WTC11 (cell line): Measurements from ENCODE around the gene PCSK5. TPM values are rescaled to one million over a fixed set of nuclear protein-coding genes. Genes with fewer than 3 reads are reported as not detected.

Experiments used
- ATAC-seq: fragments of 200-7000 bp; cut with Tn5 transposase; 2 replicates; pipeline ENCODE4 v1.10.0; 2021; ENCODE audit warnings: mild to moderate bottlenecking, moderate library complexity
- CTCF ChIA-PET: fragments of 300-600 bp; sonication (Branson Sonifier 250); formaldehyde crosslinking; loops from one replicate; lab custom pipeline; 2021; ENCODE audit warnings: antibody characterized with exemption; lab: Charles Lee
- POLR2A ChIA-PET: fragments of 350-600 bp; sonication (Branson Sonifier 250); formaldehyde crosslinking; loops from one replicate; lab custom pipeline; 2021; ENCODE audit warnings: antibody characterized with exemption; lab: Charles Lee
- DNase-seq: peaks from one replicate; pipeline ENCODE4 v3.0.0; 2021; ENCODE audit warnings: low spot score
- H3K27ac Mint-ChIP-seq: 2 replicates; pipeline ENCODE4 v1.8.0; 2021; ENCODE audit warnings: mixed read lengths
- H3K27me3 Mint-ChIP-seq: 2 replicates; pipeline ENCODE4 v1.8.0; 2021; ENCODE audit warnings: low read depth, mild to moderate bottlenecking, moderate library complexity, mixed read lengths
- H3K36me3 Mint-ChIP-seq: 2 replicates; pipeline ENCODE4 v1.8.0; 2021; ENCODE audit warnings: mixed read lengths
- H3K4me1 Mint-ChIP-seq: 2 replicates; pipeline ENCODE4 v1.8.0; 2022; ENCODE audit warnings: mixed read lengths
- H3K4me3 Mint-ChIP-seq: 2 replicates; pipeline ENCODE4 v1.8.0; 2021; ENCODE audit warnings: mild to moderate bottlenecking, moderate library complexity, mixed read lengths
- H3K9me3 Mint-ChIP-seq: 2 replicates; pipeline ENCODE4 v1.8.0; 2021; ENCODE audit warnings: mixed read lengths
- ATF6 ChIP-seq: sonication (generic); formaldehyde crosslinking; IDR thresholded peaks from 2 replicates; pipeline ENCODE4 v1.8.1; 2023; ENCODE audit warnings: mild to moderate bottlenecking, missing genetic modification reagents
- CDX4 ChIP-seq: fragments of 250-450 bp; sonication (Bioruptor Pico); IDR thresholded peaks from 2 replicates; pipeline ENCODE4 v1.9.0; 2021; ENCODE audit warnings: moderate library complexity, mild to moderate bottlenecking, inconsistent platforms, borderline replicate concordance
- CTCF ChIP-seq: fragments of 200-600 bp; IDR thresholded peaks from 2 replicates; pipeline ENCODE4 v1.8.0; 2022; ENCODE audit warnings: antibody characterized with exemption
- E2F5 ChIP-seq: sonication (generic); formaldehyde crosslinking; IDR thresholded peaks from 2 replicates; pipeline ENCODE4 v1.8.1; 2022; ENCODE audit warnings: mild to moderate bottlenecking, moderate library complexity, missing genetic modification reagents
- ESRRA ChIP-seq: sonication (generic); formaldehyde crosslinking; IDR thresholded peaks from 2 replicates; pipeline ENCODE4 v1.8.1; 2022; ENCODE audit warnings: mild to moderate bottlenecking, missing genetic modification reagents, borderline replicate concordance
- FOXJ3 ChIP-seq: sonication (generic); formaldehyde crosslinking; IDR thresholded peaks from 2 replicates; pipeline ENCODE4 v1.9.0; 2021; ENCODE audit warnings: missing genetic modification reagents, mild to moderate bottlenecking, borderline replicate concordance
- GABPB1 ChIP-seq: sonication (generic); formaldehyde crosslinking; IDR thresholded peaks from 2 replicates; pipeline ENCODE4 v1.8.1; 2023; ENCODE audit warnings: mild to moderate bottlenecking, missing genetic modification reagents
- IRF2 ChIP-seq: sonication (generic); formaldehyde crosslinking; IDR thresholded peaks from 2 replicates; pipeline ENCODE4 v1.8.0; 2022; ENCODE audit warnings: low read depth, missing genetic modification reagents, borderline replicate concordance
- NR3C1 ChIP-seq: sonication (generic); formaldehyde crosslinking; conservative IDR thresholded peaks from 2 replicates; pipeline ENCODE4 v1.8.1; 2023; ENCODE audit warnings: low read depth, mild to moderate bottlenecking, missing genetic modification reagents
- PRDM15 ChIP-seq: sonication (generic); formaldehyde crosslinking; IDR thresholded peaks from 2 replicates; pipeline ENCODE4 v1.8.0; 2022; ENCODE audit warnings: missing genetic modification reagents
- PREB ChIP-seq: sonication (generic); formaldehyde crosslinking; IDR thresholded peaks from 2 replicates; pipeline ENCODE4 v1.8.1; 2022; ENCODE audit warnings: mild to moderate bottlenecking, missing genetic modification reagents, moderate library complexity, borderline replicate concordance
- SMAD3 ChIP-seq: sonication (generic); formaldehyde crosslinking; IDR thresholded peaks from 2 replicates; pipeline ENCODE4 v1.8.0; 2022; ENCODE audit warnings: missing genetic modification reagents, mild to moderate bottlenecking, borderline replicate concordance
- SOX15 ChIP-seq: fragments of 250-450 bp; sonication (Bioruptor Pico); IDR thresholded peaks from 2 replicates; pipeline ENCODE4 v1.9.0; 2021; ENCODE audit warnings: mild to moderate bottlenecking
- STAT6 ChIP-seq: sonication (generic); formaldehyde crosslinking; conservative IDR thresholded peaks from 2 replicates; pipeline ENCODE4 v1.8.1; 2023; ENCODE audit warnings: mild to moderate bottlenecking, low read depth, missing genetic modification reagents, moderate library complexity
- TCF7 ChIP-seq: sonication (generic); formaldehyde crosslinking; IDR thresholded peaks from 2 replicates; pipeline ENCODE4 v1.8.0; 2022; ENCODE audit warnings: mild to moderate bottlenecking, low read depth, missing genetic modification reagents, moderate library complexity
- ZNF138 ChIP-seq: sonication (generic); formaldehyde crosslinking; conservative IDR thresholded peaks from 2 replicates; pipeline ENCODE4 v1.8.1; 2022; ENCODE audit warnings: mild to moderate bottlenecking, moderate library complexity, missing genetic modification reagents
- ZNF232 ChIP-seq: sonication (generic); formaldehyde crosslinking; IDR thresholded peaks from 2 replicates; pipeline ENCODE4 v1.8.0; 2022; ENCODE audit warnings: mild to moderate bottlenecking, missing genetic modification reagents
- ZNF263 ChIP-seq: sonication (generic); formaldehyde crosslinking; IDR thresholded peaks from 2 replicates; pipeline ENCODE4 v1.8.1; 2022; ENCODE audit warnings: low read depth, mild to moderate bottlenecking, moderate library complexity, missing genetic modification reagents
- ZNF396 ChIP-seq: fragments of 250-450 bp; sonication (Bioruptor Pico); IDR thresholded peaks from 2 replicates; pipeline ENCODE4 v1.8.0; 2021; ENCODE audit warnings: mild to moderate bottlenecking, moderate library complexity, borderline replicate concordance
- ZNF423 ChIP-seq: fragments of 250-450 bp; sonication (Bioruptor Pico); IDR thresholded peaks from 2 replicates; pipeline ENCODE4 v2.1.2; 2022; ENCODE audit warnings: mild to moderate bottlenecking, moderate library complexity
- ZNF671 ChIP-seq: fragments of 250-450 bp; sonication (Bioruptor Pico); IDR thresholded peaks from 2 replicates; pipeline ENCODE4 v1.8.0; 2021; ENCODE audit warnings: mild to moderate bottlenecking
- total RNA-seq: library from RNA; stranded (reverse); gene quantifications from 3 replicates; pipeline ENCODE4 v1.2.3, GENCODE V29; 2021

PCSK5 gene
- total RNA-seq, 1 experiment from 2014 or later = 30.6 TPM

GRCh38 chr9:76213751-76214150, 323.3 kb downstream of the PCSK5 start (continued):
- no peak for TF ChIP-seq PRDM15 (CRISPR knock-in tag)
- no peak for TF ChIP-seq ZNF423 (CRISPR knock-in tag)
- no peak for TF ChIP-seq PREB (CRISPR knock-in tag)
- no peak for TF ChIP-seq ATF6 (CRISPR knock-in tag)
- no peak for TF ChIP-seq ESRRA
- no peak for TF ChIP-seq ZNF396 (CRISPR knock-in tag)

- no peak for TF ChIP-seq CDX4 (CRISPR knock-in tag)
- TF ChIP-seq GABPB1 = no peak
- TF ChIP-seq TCF7 (CRISPR knock-in tag) = no peak
- TF ChIP-seq SOX15 (CRISPR knock-in tag) = no peak
- TF ChIP-seq ZNF138 = no peak
- TF ChIP-seq NR3C1 (CRISPR knock-in tag) = no peak
- TF ChIP-seq E2F5 (CRISPR knock-in tag) = no peak
- TF ChIP-seq SMAD3 (CRISPR knock-in tag) = no peak
- no peak for TF ChIP-seq ZNF671 (CRISPR knock-in tag)
- DNase-seq = no peak
- H3K9me3 Mint-ChIP-seq = 0 out of 2 replicates have a peak, but pooled peaks cover 4% of the 10 kb centered on the region
- H3K27ac Mint-ChIP-seq = no peak overlapping the region
- ChIA-PET CTCF (no interaction called here), POLR2A (no interaction called here)
- H3K36me3 Mint-ChIP-seq = no peaks in the 10 kb centered on the region
- ATAC-seq = no peak
- H3K4me3 Mint-ChIP-seq = no peak overlapping the region
- H3K27me3 Mint-ChIP-seq = no peaks in the 10 kb centered on the region
- H3K4me1 Mint-ChIP-seq = peaks cover 9% of the 10 kb centered on the region
Observed at GRCh38 chr9:76215066-76215465, 324.6 kb downstream of the PCSK5 start.

GRCh38 chr9:76216161-76216649, 325.7 kb downstream of the PCSK5 start:
- no peak for ATAC-seq
- Mint-ChIP-seq H3K27ac (no peak overlapping the region), H3K9me3 (0 out of 2 replicates have a peak, but pooled peaks cover 4% of the 10 kb centered on the region), H3K36me3 (no peaks in the 10 kb centered on the region), H3K4me3 (no peak overlapping the region), H3K27me3 (no peaks in the 10 kb centered on the region), H3K4me1 (peaks cover 9% of the 10 kb centered on the region)
- no peak for DNase-seq
- POLR2A ChIA-PET = no interaction called here
- CTCF ChIA-PET = no interaction called here
- TF ChIP-seq STAT6 (CRISPR knock-in tag) (no peak), TCF7 (CRISPR knock-in tag) (no peak), IRF2 (CRISPR knock-in tag) (no peak), FOXJ3 (CRISPR knock-in tag) (no peak), ZNF232 (CRISPR knock-in tag) (no peak), CTCF (no peak), ZNF263 (CRISPR knock-in tag) (no peak)
